SK-N-MC (cell line): ENCODE measurements around the gene CLIC5.

Source experiments
- EZH2 ChIP-seq: fragments of 200-600 bp; sonication (generic); IDR thresholded peaks from one replicate; pipeline ENCODE4 v1.6.1; 2017; ENCODE audit warnings: antibody characterized with exemption
- FOXP2 ChIP-seq: optimal IDR thresholded peaks from 2 replicates; pipeline ENCODE3; 2011; ENCODE audit warnings: mild to moderate bottlenecking, moderate library complexity; ENCODE audit not compliant: insufficient read depth; ENCODE audit errors: extremely low read length, control extremely low read depth
- POLR2AphosphoS5 ChIP-seq: IDR thresholded peaks from 2 replicates; pipeline ENCODE4 v1.6.1; 2012; ENCODE audit warnings: mild to moderate bottlenecking, low read depth, low read length, borderline replicate concordance

DNA sequence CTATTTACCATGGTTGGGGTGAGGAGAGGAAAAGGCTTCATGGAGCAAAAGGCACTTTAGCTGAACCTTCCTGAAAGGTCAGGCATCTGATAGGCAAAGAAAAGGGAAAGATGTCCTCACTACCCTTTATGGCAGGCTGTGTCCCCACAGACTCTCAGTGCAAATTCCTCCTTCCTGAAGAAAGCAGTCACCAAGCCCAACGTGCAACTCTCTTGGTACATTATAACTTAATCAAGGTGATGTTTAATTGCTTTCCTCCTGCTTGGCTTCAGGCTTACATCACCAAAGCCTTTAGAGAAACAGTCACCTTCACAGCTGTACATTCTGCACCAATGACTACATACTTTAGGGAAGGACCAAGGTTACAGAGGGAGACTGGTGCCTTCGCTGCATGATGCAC is 2.1 kb upstream of the CLIC5 start:
- no peak for TF ChIP-seq EZH2
- no peak for TF ChIP-seq POLR2AphosphoS5
- TF ChIP-seq FOXP2 = no peak
